Measurements from ENCODE around the gene GGTLC1.
A peak's percentile ranks its signal among the peaks of the same experiment; 100 is the strongest.
"Not testable (repeated sequence)": the region's sequence is repeated elsewhere in the genome, so short reads cannot be mapped to it uniquely, and the experiment has no call there.

Gene GGTLC1

GRCh38 chr20:23994001-23994633 lies 5.5 kb upstream of the GGTLC1 start:
- peak; percentile 5 for DNase-seq (ENCODE audit: low read depth, low spot score)

GRCh38 chr20:23993440-23993839 lies 4.9 kb upstream of the GGTLC1 start:
- DNase-seq (ENCODE audit: low read depth, low spot score), result not testable (repeated sequence)

- not testable (repeated sequence) for DNase-seq (ENCODE audit: low read depth, low spot score)
Observed at GRCh38 chr20:23990296-23990695, 1.7 kb upstream of the GGTLC1 start.

GRCh38 chr20:23988966-23989365 lies 387 bp upstream of the GGTLC1 start:
- DNase-seq (ENCODE audit: low read depth, low spot score), result not testable (repeated sequence)

GRCh38 chr20:23986716-23987115 lies 1.9 kb downstream of the GGTLC1 start:
- not testable (repeated sequence) for DNase-seq (ENCODE audit: low read depth, low spot score)

- not testable (repeated sequence) for DNase-seq (ENCODE audit: low read depth, low spot score)
Observed at GRCh38 chr20:23986310-23986709, 2.3 kb downstream of the GGTLC1 start.

- DNase-seq (ENCODE audit: low read depth, low spot score), result not testable (repeated sequence)
Observed at GRCh38 chr20:23985790-23986225, 2.8 kb downstream of the GGTLC1 start.

- not testable (repeated sequence) for DNase-seq (ENCODE audit: low read depth, low spot score)
Observed at GRCh38 chr20:23985066-23985789, 3.4 kb downstream of the GGTLC1 start.

GRCh38 chr20:23984476-23985023 lies 4.0 kb downstream of the GGTLC1 start:
- DNase-seq (ENCODE audit: low read depth, low spot score), result peak; percentile 53

GRCh38 chr20:23982112-23983018 lies 6.2 kb downstream of the GGTLC1 start:
- peak; percentile 31 for DNase-seq (ENCODE audit: low read depth, low spot score)

- DNase-seq (ENCODE audit: low read depth, low spot score), result not testable (repeated sequence)
Observed at GRCh38 chr20:23981526-23981925, 7.1 kb downstream of the GGTLC1 start.

- DNase-seq (ENCODE audit: low read depth, low spot score), result not testable (repeated sequence)
Observed at GRCh38 chr20:23981014-23981413, 7.6 kb downstream of the GGTLC1 start.

GRCh38 chr20:23979899-23980811 lies 8.4 kb downstream of the GGTLC1 start:
- DNase-seq (ENCODE audit: low read depth, low spot score), result not testable (repeated sequence)

GRCh38 chr20:23979380-23979779 lies 9.2 kb downstream of the GGTLC1 start:
- not testable (repeated sequence) for DNase-seq (ENCODE audit: low read depth, low spot score)

- peak; percentile 70 for DNase-seq (ENCODE audit: low read depth, low spot score)
Observed at GRCh38 chr20:23978457-23978856, 10.1 kb downstream of the GGTLC1 start.

- no peak for DNase-seq (ENCODE audit: low read depth, low spot score)
Observed at GRCh38 chr20:23974966-23975365, 13.6 kb downstream of the GGTLC1 start.

- DNase-seq (ENCODE audit: low read depth, low spot score), result no peak
Observed at GRCh38 chr20:23971310-23971709, 17.3 kb downstream of the GGTLC1 start.

GRCh38 chr20:23970049-23970448 lies 18.5 kb downstream of the GGTLC1 start:
- no peak for DNase-seq (ENCODE audit: low read depth, low spot score)

- no peak for DNase-seq (ENCODE audit: low read depth, low spot score)
Observed at GRCh38 chr20:23967616-23967979, 21.0 kb downstream of the GGTLC1 start.

- DNase-seq (ENCODE audit: low read depth, low spot score), result no peak
Observed at GRCh38 chr20:23966927-23967615, 21.5 kb downstream of the GGTLC1 start.
